Endodermal cell (in vitro differentiated cells): ENCODE measurements around the gene BTBD6. TPM values are rescaled to one million over a fixed set of nuclear protein-coding genes. Genes with fewer than 3 reads are reported as not detected.

Experiments used
- DNase-seq: peaks from one replicate; pipeline ENCODE4 v3.0.0-alpha.2; 2017
- H3K27ac ChIP-seq: 2 replicates; pipeline ENCODE4 v1.5.1; 2013; ENCODE audit warnings: mild to moderate bottlenecking, low read depth, low read length, moderate library complexity
- H3K27me3 ChIP-seq: 2 replicates; pipeline ENCODE4 v1.6.1; 2013; ENCODE audit warnings: mild to moderate bottlenecking, low read length, moderate library complexity; ENCODE audit not compliant: insufficient read depth, control insufficient read depth, poor library complexity, severe bottlenecking
- H3K36me3 ChIP-seq: 2 replicates; pipeline ENCODE4 v1.7.0; 2013; ENCODE audit warnings: mild to moderate bottlenecking, low read length, moderate library complexity; ENCODE audit not compliant: control insufficient read depth, insufficient read depth
- H3K4me1 ChIP-seq: one replicate; pipeline ENCODE4 v1.7.0; 2013; ENCODE audit warnings: low read length; ENCODE audit not compliant: control insufficient read depth, insufficient read depth
- H3K4me3 ChIP-seq: 2 replicates; pipeline ENCODE4 v1.5.1; 2013; ENCODE audit warnings: mild to moderate bottlenecking, low read length, moderate library complexity
- H3K9ac ChIP-seq: 2 replicates; pipeline ENCODE4 v1.6.1; 2013; ENCODE audit warnings: mild to moderate bottlenecking, low read length, moderate library complexity; ENCODE audit not compliant: poor library complexity, severe bottlenecking; ENCODE audit errors: extremely low read depth
- H3K9me3 ChIP-seq: 2 replicates; pipeline ENCODE4 v1.6.1; 2013; ENCODE audit warnings: mild to moderate bottlenecking, low read length, moderate library complexity; ENCODE audit not compliant: control insufficient read depth
- H3K27ac Mint-ChIP-seq: 2 replicates; pipeline ENCODE4 v1.8.0; 2020; ENCODE audit warnings: mixed read lengths
- H3K27me3 Mint-ChIP-seq: 2 replicates; pipeline ENCODE4 v1.8.0; 2021; ENCODE audit warnings: mild to moderate bottlenecking, mixed read lengths; ENCODE audit not compliant: insufficient read depth
- H3K36me3 Mint-ChIP-seq: 2 replicates; pipeline ENCODE4 v1.8.0; 2020; ENCODE audit warnings: low read depth, mixed read lengths
- H3K4me1 Mint-ChIP-seq: 2 replicates; pipeline ENCODE4 v1.8.0; 2020; ENCODE audit warnings: mixed read lengths
- H3K4me3 Mint-ChIP-seq: 2 replicates; pipeline ENCODE4 v1.8.0; 2020; ENCODE audit warnings: mild to moderate bottlenecking, moderate library complexity, mixed read lengths
- H3K9me3 Mint-ChIP-seq: 2 replicates; pipeline ENCODE4 v1.8.0; 2020; ENCODE audit warnings: mild to moderate bottlenecking, mixed read lengths
- CTCF ChIP-seq: fragments of 200-600 bp; sonication (generic); conservative IDR thresholded peaks from 2 replicates; pipeline ENCODE4 v1.5.0; 2021; ENCODE audit warnings: antibody characterized with exemption, mild to moderate bottlenecking
- WGBS, 2 experiments: methylation state at CpG; one replicate each; pipeline versions ENCODE4 v1.1.5 to v1.1.7; 2013; ENCODE audit warnings: missing lambda C conversion rate in 2 of 2, mixed read lengths in 1 of 2; ENCODE audit not compliant: insufficient coverage in 1 of 2, insufficient read length in 1 of 2; 5-methylcytosine and 5-hydroxymethylcytosine counted together
- total RNA-seq, 2 donors: library from RNA; stranded (reverse); fragmentation: NEBNext Ultra II Directional in 1 of 2; extraction: Animal tissue kit (Norgen Biotek cat#: 25700) in 1 of 2; gene quantifications; 2 replicates in 1 of 2; 3 replicates in 1 of 2; pipeline ENCODE4 v1.2.1, GENCODE V29; 2021

Gene BTBD6
- total RNA-seq, 2 donors from 2014 or later: 21.8 to 26.9 TPM

DNA sequence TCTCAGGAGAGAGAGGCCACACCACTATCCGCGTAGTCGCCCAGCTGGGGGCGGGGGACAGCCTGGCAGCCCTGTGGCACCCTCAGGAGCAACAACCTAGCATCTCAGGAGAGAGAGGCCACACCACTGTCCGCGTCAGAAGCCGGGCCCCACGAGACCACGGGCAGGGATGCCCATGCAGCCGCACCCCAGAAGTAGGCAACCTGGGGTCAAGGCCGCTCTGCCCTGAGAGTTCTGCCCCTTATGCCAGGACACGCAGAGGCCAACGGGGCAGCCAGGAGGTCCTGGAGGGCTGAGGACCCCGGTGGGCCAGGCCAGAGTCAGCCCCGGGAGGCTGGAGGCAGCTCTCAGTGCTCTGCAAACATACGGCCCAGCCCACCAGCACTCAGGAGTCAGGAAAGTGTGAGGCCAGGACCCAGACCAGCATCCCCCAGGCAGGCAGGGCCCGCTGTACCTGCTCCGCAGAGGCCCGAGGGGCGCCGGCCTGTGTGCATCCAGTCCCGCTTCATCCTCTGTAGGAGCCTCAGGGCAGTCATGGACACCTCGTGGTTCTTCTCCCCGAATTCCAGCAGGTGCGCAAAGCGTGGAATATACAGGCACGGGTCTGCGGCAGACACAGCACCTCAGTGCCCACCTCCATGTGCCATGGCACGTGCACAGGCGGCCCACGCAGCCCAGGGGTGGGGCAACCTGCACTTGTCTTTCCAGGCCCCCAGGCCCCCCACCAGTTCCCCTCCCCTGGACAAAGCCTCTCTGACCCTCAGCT, 7.3 kb upstream of the BTBD6 start:
- Mint-ChIP-seq H3K27me3 (no peaks in the 10 kb centered on the region), H3K4me3 (no peak overlapping the region), H3K36me3 (peaks cover 14% of the 10 kb centered on the region), H3K9me3 (no peaks in the 10 kb centered on the region), H3K27ac (no peak overlapping the region), H3K4me1 (no peaks in the 10 kb centered on the region)
- Histone ChIP-seq H3K4me1 (no peaks in the 10 kb centered on the region), H3K27ac (no peak overlapping the region), H3K4me3 (no peak overlapping the region), H3K9me3 (no peaks in the 10 kb centered on the region), H3K36me3 (peaks cover 10% of the 10 kb centered on the region), H3K27me3 (no peaks in the 10 kb centered on the region), H3K9ac (no peak overlapping the region)
- 97 to 98% methylated on average over 22 to 27 of the region's 31 CpGs for WGBS, 2 experiments
- TF ChIP-seq CTCF: no peak
- no peak for DNase-seq

- H3K36me3 ChIP-seq: peaks cover 12% of the 10 kb centered on the region
- H3K4me1 Mint-ChIP-seq: no peaks in the 10 kb centered on the region
- no peak for DNase-seq
- H3K9ac ChIP-seq: no peak overlapping the region
- H3K27ac ChIP-seq: no peak overlapping the region
- H3K4me3 ChIP-seq: no peak overlapping the region
- H3K9me3 ChIP-seq: no peaks in the 10 kb centered on the region
- H3K27me3 ChIP-seq: no peaks in the 10 kb centered on the region
- no peak for TF ChIP-seq CTCF
- no peak overlapping the region for H3K4me3 Mint-ChIP-seq
- no peaks in the 10 kb centered on the region for H3K4me1 ChIP-seq
- WGBS, 2 experiments: 87 to 90% methylated on average over 12 to 19 of the region's 19 CpGs
- H3K27me3 Mint-ChIP-seq: no peaks in the 10 kb centered on the region
- H3K9me3 Mint-ChIP-seq: no peaks in the 10 kb centered on the region
- H3K36me3 Mint-ChIP-seq: peaks cover 16% of the 10 kb centered on the region
- no peak overlapping the region for H3K27ac Mint-ChIP-seq
Observed at GRCh38 chr14:105241641-105242040, 6.7 kb upstream of the BTBD6 start.

DNA sequence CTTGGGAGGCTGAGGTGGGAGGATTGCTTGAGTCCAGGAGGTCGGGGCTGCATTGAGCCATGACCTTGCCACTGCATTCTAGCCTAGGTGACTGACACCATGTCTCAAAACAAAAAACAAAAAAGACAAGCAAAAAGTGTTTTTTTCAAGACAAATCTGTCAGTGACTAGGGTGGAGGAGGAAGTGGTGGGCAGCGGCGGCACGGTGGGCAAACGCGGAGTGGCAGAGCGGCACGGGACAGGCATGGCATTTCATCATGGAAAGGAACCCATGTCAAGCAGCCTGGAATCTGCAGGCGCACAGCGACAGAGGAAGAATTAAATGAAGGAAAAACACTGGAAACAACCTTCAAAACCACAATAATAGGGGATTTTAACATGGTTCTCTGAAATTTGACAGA, 4.0 kb upstream of the BTBD6 start:
- no peaks in the 10 kb centered on the region for H3K27me3 Mint-ChIP-seq
- Histone ChIP-seq H3K4me3 (no peak overlapping the region), H3K27me3 (no peaks in the 10 kb centered on the region), H3K4me1 (peaks cover 3% of the 10 kb centered on the region), H3K9ac (no peak overlapping the region), H3K36me3 (peaks cover 16% of the 10 kb centered on the region), H3K9me3 (no peaks in the 10 kb centered on the region), H3K27ac (no peak overlapping the region)
- no peak for TF ChIP-seq CTCF
- 81 to 90% methylated on average over 8 to 10 of the region's 10 CpGs for WGBS, 2 experiments
- no peak overlapping the region for H3K4me3 Mint-ChIP-seq
- H3K36me3 Mint-ChIP-seq: peaks cover 25% of the 10 kb centered on the region
- H3K4me1 Mint-ChIP-seq: peaks cover 3% of the 10 kb centered on the region
- H3K9me3 Mint-ChIP-seq: no peaks in the 10 kb centered on the region
- no peak overlapping the region for H3K27ac Mint-ChIP-seq
- DNase-seq: no peak
